HG02943 (cell line): ENCODE data around the gene BORCS5.
"Not testable (repeated sequence)": the region's sequence is repeated elsewhere in the genome, so short reads cannot be mapped to it uniquely, and the experiment has no call there.

ENCODE experiments used
- ATAC-seq: cut with Tn5 transposase; IDR thresholded peaks from one replicate; pipeline ENCODE4 v1.9.1; 2021; ENCODE audit warnings: mild to moderate bottlenecking, low read depth, moderate library complexity; ENCODE audit not compliant: unreplicated experiment

The BORCS5 gene

GRCh38 chr12:12452326-12452902 is 95.5 kb downstream of the BORCS5 start:
- ATAC-seq: no peak

- ATAC-seq: no peak
These were observed 96.8 kb downstream of the BORCS5 start for GRCh38 chr12:12453635-12454034.

- ATAC-seq: no peak
These were observed 97.4 kb downstream of the BORCS5 start for GRCh38 chr12:12454315-12454714.

GRCh38 chr12:12456637-12457036 is 99.8 kb downstream of the BORCS5 start:
- no peak for ATAC-seq

- ATAC-seq: no peak
These were observed 104.4 kb downstream of the BORCS5 start for GRCh38 chr12:12460935-12461922.

GRCh38 chr12:12461923-12462315 is 105.0 kb downstream of the BORCS5 start:
- no peak for ATAC-seq

- ATAC-seq: no peak
These were observed 108.6 kb downstream of the BORCS5 start for GRCh38 chr12:12465522-12465921.

- no peak for ATAC-seq
These were observed 109.3 kb downstream of the BORCS5 start for GRCh38 chr12:12466157-12466556.

GRCh38 chr12:12467264-12467663 is 110.4 kb downstream of the BORCS5 start:
- no peak for ATAC-seq

GRCh38 chr12:12467688-12468261 is 110.9 kb downstream of the BORCS5 start:
- ATAC-seq: no peak

- no peak for ATAC-seq
These were observed 111.7 kb downstream of the BORCS5 start for GRCh38 chr12:12468575-12468974.

- ATAC-seq: no peak
These were observed 112.5 kb downstream of the BORCS5 start for GRCh38 chr12:12469386-12469785.

GRCh38 chr12:12470751-12471306 is 114.0 kb downstream of the BORCS5 start:
- ATAC-seq: no peak

GRCh38 chr12:12471982-12472961 is 115.4 kb downstream of the BORCS5 start:
- ATAC-seq: not testable (repeated sequence)

GRCh38 chr12:12473223-12473622 is 116.3 kb downstream of the BORCS5 start:
- ATAC-seq: no peak

- ATAC-seq: peak; percentile 16
These were observed 117.6 kb downstream of the BORCS5 start for GRCh38 chr12:12474471-12474928.

- ATAC-seq: peak; percentile 87
These were observed 118.3 kb downstream of the BORCS5 start for GRCh38 chr12:12474931-12475795.

- no peak for ATAC-seq
These were observed 120.1 kb downstream of the BORCS5 start for GRCh38 chr12:12476857-12477531.
